ENCODE measurements around the gene MAD1L1. TPM values are rescaled to one million over a fixed set of nuclear protein-coding genes. Genes with fewer than 3 reads are reported as not detected.

The MAD1L1 gene
- total and polyA plus RNA-seq, 10 donors, result 47.3 to 118 (median 68.2) TPM

GRCh38 chr7:1906087-1906830 is 326.5 kb downstream of the MAD1L1 start:
- WGBS, 5 donors, result 96 to 98% (median 96%) methylated on average over 19 to 25 of the region's 25 CpGs

GRCh38 chr7:1902231-1902855 is 330.4 kb downstream of the MAD1L1 start:
- no peak for TF ChIP-seq POLR2A (IDR thresholded peaks at IDR 0.05)
- TF ChIP-seq CTCF (IDR thresholded peaks at IDR 0.05 in 8 of 11, conservative IDR thresholded peaks at IDR 0.05 in 3 of 11), result no peak
- TF ChIP-seq POLR2AphosphoS5 (IDR thresholded peaks at IDR 0.05), result no peak
- Histone ChIP-seq H3K4me3 (no peak overlapping the region), H3K4me1 (peaks cover 0 to 32% (median 0%) of the 10 kb centered on the region in 6 donors), H3K9me3 (no peaks in the 10 kb centered on the region), H3K36me3 (peaks cover 0 to 54% (median 10%) of the 10 kb centered on the region in 6 donors), H3K27ac (no peak overlapping the region), H3K27me3 (replicated peaks in 1 of 7) (no peaks in the 10 kb centered on the region)
- peak; percentile 65 for DNase-seq
- 87 to 96% (median 90%) methylated on average over 26 of the region's 26 CpGs for WGBS, 5 donors
- intact Hi-C loops (cut with DNase I; ENCODE audit: low total_unique reads), result no loop called here

More at GRCh38 chr7:1906087-1906830, 326.5 kb downstream of the MAD1L1 start:
- peaks cover 0 to 27% (median 0%) of the 10 kb centered on the region in 6 donors for H3K4me1 ChIP-seq
- TF ChIP-seq POLR2AphosphoS5 (IDR thresholded peaks at IDR 0.05), result no peak
- no peak for TF ChIP-seq POLR2A (IDR thresholded peaks at IDR 0.05)
- no peak for TF ChIP-seq CTCF (IDR thresholded peaks at IDR 0.05 in 8 of 11, conservative IDR thresholded peaks at IDR 0.05 in 3 of 11)
- peaks cover 0 to 53% (median 2%) of the 10 kb centered on the region in 6 donors for H3K36me3 ChIP-seq
- H3K27ac ChIP-seq, result no peak overlapping the region
- H3K27me3 ChIP-seq (replicated peaks in 1 of 7), result no peaks in the 10 kb centered on the region
- DNase-seq, result peak; percentile 62
- intact Hi-C loops (cut with DNase I; ENCODE audit: low total_unique reads), result no loop called here
- no peak overlapping the region for H3K4me3 ChIP-seq
- no peaks in the 10 kb centered on the region for H3K9me3 ChIP-seq

GRCh38 chr7:1901431-1902210 is 331.1 kb downstream of the MAD1L1 start:
- Histone ChIP-seq H3K9me3 (no peaks in the 10 kb centered on the region), H3K4me3 (no peak overlapping the region), H3K27me3 (replicated peaks in 1 of 7) (no peaks in the 10 kb centered on the region), H3K36me3 (peaks cover 0 to 59% (median 15%) of the 10 kb centered on the region in 6 donors), H3K27ac (no peak overlapping the region), H3K4me1 (peaks cover 0 to 38% (median 0%) of the 10 kb centered on the region in 6 donors)
- TF ChIP-seq POLR2AphosphoS5 (IDR thresholded peaks at IDR 0.05), result no peak
- peak; percentile 70 for DNase-seq
- intact Hi-C loops (cut with DNase I; ENCODE audit: low total_unique reads), result no loop called here
- 89 to 92% (median 91%) methylated on average over 15 to 18 of the region's 18 CpGs for WGBS, 5 donors

GRCh38 chr7:1900847-1901246 is 331.9 kb downstream of the MAD1L1 start:
- intact Hi-C loops (cut with DNase I; ENCODE audit: low total_unique reads), result no loop called here
- WGBS, 5 donors, result 87 to 96% (median 95%) methylated on average over 8 to 13 of the region's 13 CpGs
- Histone ChIP-seq H3K27me3 (replicated peaks in 1 of 7) (no peaks in the 10 kb centered on the region), H3K9me3 (no peaks in the 10 kb centered on the region), H3K4me1 (peaks cover 0 to 46% (median 1%) of the 10 kb centered on the region in 6 donors), H3K27ac (no peak overlapping the region), H3K4me3 (no peak overlapping the region), H3K36me3 (peaks cover 0 to 65% (median 20%) of the 10 kb centered on the region in 6 donors)
- TF ChIP-seq CTCF (IDR thresholded peaks at IDR 0.05 in 8 of 11, conservative IDR thresholded peaks at IDR 0.05 in 3 of 11) (no peak), POLR2AphosphoS5 (IDR thresholded peaks at IDR 0.05) (no peak), POLR2A (IDR thresholded peaks at IDR 0.05) (no peak)
- peak; percentile 51 for DNase-seq
